Ishikawa (cell line): ENCODE measurements around the gene CDYL2.

Source experiments
- CEBPB ChIP-seq: IDR thresholded peaks from 2 replicates; pipeline ENCODE4 v1.6.1; 2012
- CREB1 ChIP-seq: IDR thresholded peaks from 2 replicates; pipeline ENCODE4 v1.6.1; 2012; ENCODE audit warnings: low read depth
- EP300 ChIP-seq: IDR thresholded peaks from 2 replicates; pipeline ENCODE4 v1.6.1; 2012; ENCODE audit warnings: borderline replicate concordance
- FOXM1 ChIP-seq: IDR thresholded peaks from 2 replicates; pipeline ENCODE4 v1.6.1; 2012; ENCODE audit warnings: low read depth, borderline replicate concordance
- TAF1 ChIP-seq: IDR thresholded peaks from 2 replicates; pipeline ENCODE4 v1.6.1; 2012; ENCODE audit warnings: low read depth, mild to moderate bottlenecking
- TCF12 ChIP-seq: IDR thresholded peaks from 2 replicates; pipeline ENCODE4 v1.6.1; 2012; ENCODE audit warnings: low read depth
- YY1 ChIP-seq: IDR thresholded peaks from 2 replicates; pipeline ENCODE4 v1.6.1; 2012; ENCODE audit warnings: low read depth
- TF ChIP-seq, protein P1 (sequence below): IDR thresholded peaks from 2 replicates; pipeline ENCODE4 v1.6.1; 2012

- TF ChIP-seq EP300, result no peak
- no peak for TF ChIP-seq FOXM1
- TF ChIP-seq, protein P1, sequence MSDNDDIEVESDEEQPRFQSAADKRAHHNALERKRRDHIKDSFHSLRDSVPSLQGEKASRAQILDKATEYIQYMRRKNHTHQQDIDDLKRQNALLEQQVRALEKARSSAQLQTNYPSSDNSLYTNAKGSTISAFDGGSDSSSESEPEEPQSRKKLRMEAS, result no peak
- TF ChIP-seq CEBPB, result no peak
- TF ChIP-seq TCF12, result no peak
- no peak for TF ChIP-seq YY1
- no peak for TF ChIP-seq CREB1
- no peak for TF ChIP-seq TAF1
Observed at GRCh38 chr16:80580109-80580832, 224.1 kb downstream of the CDYL2 start.
